Measurements from ENCODE around the gene CDK6. TPM values are rescaled to one million over a fixed set of nuclear protein-coding genes. Genes with fewer than 3 reads are reported as not detected.

The CDK6 gene
- total RNA-seq, 4 donors from 2014 or later, result 18.9 to 30.3 (median 24.2) TPM

- no peak for TF ChIP-seq CTCF (IDR thresholded peaks at IDR 0.05)
- DNase-seq (ENCODE audit: low spot score) (no peak), ATAC-seq (ENCODE audit: low FRiP score) (no peak)
Measured at GRCh38 chr7:92667816-92668535, 168.4 kb downstream of the CDK6 start.

- TF ChIP-seq CTCF (IDR thresholded peaks at IDR 0.05), result no peak
- DNase-seq (ENCODE audit: low spot score) (no peak), ATAC-seq (ENCODE audit: low FRiP score) (no peak)
Measured at GRCh38 chr7:92665926-92666325, 170.4 kb downstream of the CDK6 start.

GRCh38 chr7:92661651-92662050 lies 174.7 kb downstream of the CDK6 start:
- TF ChIP-seq CTCF (IDR thresholded peaks at IDR 0.05), result no peak
- DNase-seq (ENCODE audit: low spot score) (no peak), ATAC-seq (ENCODE audit: low FRiP score) (no peak)

GRCh38 chr7:92658671-92659070 lies 177.7 kb downstream of the CDK6 start:
- no peak for ATAC-seq (ENCODE audit: low FRiP score)
- DNase-seq (ENCODE audit: low spot score), result no peak
- TF ChIP-seq CTCF (IDR thresholded peaks at IDR 0.05), result no peak

- DNase-seq (ENCODE audit: low spot score), result no peak
- no peak for TF ChIP-seq CTCF (IDR thresholded peaks at IDR 0.05)
- ATAC-seq (ENCODE audit: low FRiP score), result no peak
Measured at GRCh38 chr7:92657391-92657790, 179.0 kb downstream of the CDK6 start.

- no peak for ATAC-seq (ENCODE audit: low FRiP score)
- no peak for TF ChIP-seq CTCF (IDR thresholded peaks at IDR 0.05)
- no peak for DNase-seq (ENCODE audit: low spot score)
Measured at GRCh38 chr7:92656121-92656520, 180.3 kb downstream of the CDK6 start.

GRCh38 chr7:92655346-92655884 lies 181.0 kb downstream of the CDK6 start:
- DNase-seq (ENCODE audit: low spot score) (no peak), ATAC-seq (ENCODE audit: low FRiP score) (peak; percentile 46)
- no peak for TF ChIP-seq CTCF (IDR thresholded peaks at IDR 0.05)
